GM23338 (cell line): ENCODE results near the gene HOXC5.
A peak's percentile ranks its signal among the peaks of the same experiment; 100 is the strongest.

Experiments
- ETS1 ChIP-seq: IDR thresholded peaks from 2 replicates; pipeline ENCODE4 v1.6.1; 2016; ENCODE audit warnings: antibody characterized with exemption
- EZH2 ChIP-seq: fragments of 200-600 bp; sonication (generic); IDR thresholded peaks from one replicate; pipeline ENCODE4 v1.8.0; 2017; ENCODE audit warnings: antibody characterized with exemption, mild to moderate bottlenecking, low read depth; ENCODE audit not compliant: unreplicated experiment
- EZH2phosphoT487 ChIP-seq: fragments of 200-600 bp; sonication (generic); IDR thresholded peaks from one replicate; pipeline ENCODE4 v1.8.1; 2018; ENCODE audit warnings: antibody characterized with exemption; ENCODE audit not compliant: unreplicated experiment
- JUNB ChIP-seq: IDR thresholded peaks from one replicate; pipeline ENCODE4 v1.6.1; 2016; ENCODE audit warnings: antibody characterized with exemption; ENCODE audit not compliant: unreplicated experiment
- NANOG ChIP-seq: IDR thresholded peaks from 2 replicates; pipeline ENCODE4 v1.6.1; 2016; ENCODE audit warnings: antibody characterized with exemption, borderline replicate concordance
- POLR2AphosphoS5 ChIP-seq: IDR thresholded peaks from 2 replicates; pipeline ENCODE4 v1.6.1; 2016; ENCODE audit warnings: antibody characterized with exemption, low read depth
- REST ChIP-seq: IDR thresholded peaks from one replicate; pipeline ENCODE4 v1.6.1; 2018; ENCODE audit warnings: antibody characterized with exemption; ENCODE audit not compliant: unreplicated experiment
- STAT1 ChIP-seq: IDR thresholded peaks from one replicate; pipeline ENCODE4 v1.6.1; 2016; ENCODE audit warnings: antibody characterized with exemption; ENCODE audit not compliant: unreplicated experiment
- ZNF114 ChIP-seq: fragments of 250-450 bp; sonication (Bioruptor Pico); IDR thresholded peaks from 2 replicates; pipeline ENCODE4 v1.5.0; 2020; ENCODE audit warnings: mild to moderate bottlenecking, moderate library complexity
- ZNF331 ChIP-seq: fragments of 250-450 bp; sonication (Bioruptor Pico); IDR thresholded peaks from 2 replicates; pipeline ENCODE4 v1.5.0; 2020; ENCODE audit warnings: low read depth, mild to moderate bottlenecking, moderate library complexity
- TF ChIP-seq, protein P1 (sequence below), 2 experiments: fragments of 200-600 bp in 1 of 2; sonication (generic) in 1 of 2; conservative IDR thresholded peaks; 2 replicates each; pipeline versions ENCODE4 v1.5.1 to v1.6.1; 2016 to 2017; ENCODE audit warnings: antibody characterized with exemption in 2 of 2, low read depth in 2 of 2, mild to moderate bottlenecking in 2 of 2, moderate library complexity in 1 of 2

GRCh38 chr12:54005853-54006558 is 26.8 kb upstream of the HOXC5 start:
- TF ChIP-seq, protein P1, sequence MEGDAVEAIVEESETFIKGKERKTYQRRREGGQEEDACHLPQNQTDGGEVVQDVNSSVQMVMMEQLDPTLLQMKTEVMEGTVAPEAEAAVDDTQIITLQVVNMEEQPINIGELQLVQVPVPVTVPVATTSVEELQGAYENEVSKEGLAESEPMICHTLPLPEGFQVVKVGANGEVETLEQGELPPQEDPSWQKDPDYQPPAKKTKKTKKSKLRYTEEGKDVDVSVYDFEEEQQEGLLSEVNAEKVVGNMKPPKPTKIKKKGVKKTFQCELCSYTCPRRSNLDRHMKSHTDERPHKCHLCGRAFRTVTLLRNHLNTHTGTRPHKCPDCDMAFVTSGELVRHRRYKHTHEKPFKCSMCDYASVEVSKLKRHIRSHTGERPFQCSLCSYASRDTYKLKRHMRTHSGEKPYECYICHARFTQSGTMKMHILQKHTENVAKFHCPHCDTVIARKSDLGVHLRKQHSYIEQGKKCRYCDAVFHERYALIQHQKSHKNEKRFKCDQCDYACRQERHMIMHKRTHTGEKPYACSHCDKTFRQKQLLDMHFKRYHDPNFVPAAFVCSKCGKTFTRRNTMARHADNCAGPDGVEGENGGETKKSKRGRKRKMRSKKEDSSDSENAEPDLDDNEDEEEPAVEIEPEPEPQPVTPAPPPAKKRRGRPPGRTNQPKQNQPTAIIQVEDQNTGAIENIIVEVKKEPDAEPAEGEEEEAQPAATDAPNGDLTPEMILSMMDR (conservative IDR thresholded peaks at IDR 0.05; ENCODE audit: low read depth in 2 of 2) = peak; percentile 87 to 93
- TF ChIP-seq POLR2AphosphoS5 = no peak
- TF ChIP-seq EZH2phosphoT487 = peak; percentile 96
- TF ChIP-seq REST = no peak
- TF ChIP-seq EZH2 = peak; percentile 92
- TF ChIP-seq ZNF114 (CRISPR knock-in tag) = no peak
- no peak for TF ChIP-seq ETS1
- TF ChIP-seq STAT1 = no peak
- TF ChIP-seq JUNB = no peak
- no peak for TF ChIP-seq NANOG
- TF ChIP-seq ZNF331 = no peak
